Right cardiac atrium (tissue), 5 donors: ENCODE measurements around the gene CFAP74. TPM values are rescaled to one million over a fixed set of nuclear protein-coding genes. Genes with fewer than 3 reads are reported as not detected.

Experiments used
- ATAC-seq, 2 donors: fragments of 200-7000 bp; cut with Tn5 transposase; one replicate each; pipeline versions ENCODE4 v1.8.0 to v1.9.1; 2020; ENCODE audit warnings: moderate library complexity in 2 of 2, mild to moderate bottlenecking in 1 of 2
- DNase-seq, 3 donors: peaks; one replicate each; pipeline ENCODE4 v3.0.0-alpha.2; 2020
- H3K27ac ChIP-seq: one replicate; pipeline ENCODE4 v1.5.1; 2013; ENCODE audit warnings: mild to moderate bottlenecking, low read length, control low read depth, moderate library complexity
- H3K27me3 ChIP-seq: one replicate; pipeline ENCODE4 v1.6.1; 2013; ENCODE audit not compliant: control insufficient read depth, insufficient read depth
- H3K4me1 ChIP-seq: one replicate; pipeline ENCODE4 v1.6.1; 2013; ENCODE audit warnings: low read length; ENCODE audit not compliant: control insufficient read depth, insufficient read depth
- H3K4me3 ChIP-seq: one replicate; pipeline ENCODE4 v1.5.1; 2013; ENCODE audit warnings: low read length, control low read depth
- H3K9me3 ChIP-seq: one replicate; pipeline ENCODE4 v1.6.1; 2013; ENCODE audit warnings: low read length; ENCODE audit not compliant: control insufficient read depth
- WGBS: extraction: QIAGEN DNeasy Blood & Tissue Kit; methylation state at CpG from one replicate; pipeline ENCODE4 v1.1.7; 2013; 5-methylcytosine and 5-hydroxymethylcytosine counted together
- intact Hi-C, 4 donors: fragments of 100-400 bp; cut with DNase I; formaldehyde crosslinking; loops; one replicate each; pipeline versions ENCODE4 v1.11.0 to v1.14.0; 2022 to 2023
- polyA plus RNA-seq: library from polyadenylated mRNA; stranded (reverse); fragments of 200-250 nt; gene quantifications from one replicate; pipeline ENCODE4 v1.2.3, GENCODE V29; 2013
- total RNA-seq, 4 donors: library from RNA; stranded (reverse); fragmentation: NEBNext Ultra II Directional; extraction: Animal tissue kit (Norgen Biotek cat#: 25700); gene quantifications; one replicate each; pipeline ENCODE4 v1.2.1, GENCODE V29; 2021
- donor health status: healthy with polysubstance abuse.
- donor health status: DM: no; HTN: yes; CAD: no.
- donor health status: DM: no; HTN: no; CAD: no.
- donor health status: DM: no; HTN: yes; CAD: no; lungs with severe emphysema.
- donor health status: DM: yes; HTN: yes; CAD: no.

CFAP74 gene
- total and polyA plus RNA-seq, 5 donors = 0.11 TPM; not detected in 4

DNA sequence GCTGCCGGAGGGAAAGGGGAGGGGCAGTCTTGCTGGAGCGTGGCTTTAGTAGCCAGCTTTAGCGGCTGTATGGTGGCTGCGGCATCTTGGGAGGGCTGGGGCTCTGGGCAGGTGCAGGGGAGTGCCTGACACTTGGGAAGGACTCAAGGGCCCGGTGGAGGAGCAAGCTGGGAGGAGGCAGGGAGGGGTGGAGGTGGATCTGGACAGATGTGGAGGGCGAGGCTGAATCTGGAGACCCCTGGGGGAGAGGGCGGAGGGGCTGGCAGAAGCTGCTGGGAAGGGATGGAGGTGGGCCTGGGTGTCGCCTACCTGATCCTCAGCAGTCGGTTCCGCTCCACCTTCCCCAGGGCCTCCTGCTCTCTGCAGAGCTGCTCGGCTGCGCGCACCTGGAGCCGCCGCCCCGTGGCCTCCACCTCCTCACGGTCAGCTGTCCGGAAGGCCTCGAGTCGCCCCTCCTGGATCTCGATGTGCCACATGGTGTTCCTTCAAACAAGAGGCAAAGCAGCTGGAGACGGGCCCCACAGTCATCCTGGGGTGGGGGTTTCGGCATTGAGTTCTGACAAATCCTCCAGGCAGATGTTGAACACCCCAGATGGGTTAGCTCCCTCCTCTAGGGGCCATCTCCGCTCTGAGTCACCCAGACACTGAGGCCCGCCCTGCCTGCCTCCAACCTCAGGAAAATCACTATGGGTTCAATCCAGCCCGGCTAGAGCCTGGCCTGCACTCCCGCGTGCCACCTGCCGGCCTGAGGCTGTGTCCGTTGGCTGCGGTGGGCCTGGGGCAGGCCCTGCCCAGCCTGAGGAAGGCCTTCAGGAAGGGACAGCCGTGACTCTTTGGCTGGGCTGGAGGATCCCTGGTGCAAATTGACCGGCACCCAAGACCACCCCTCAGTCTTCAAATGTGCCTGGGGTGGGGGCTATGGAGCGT lies 29.6 kb downstream of the CFAP74 start:
- no peak overlapping the region for H3K27ac ChIP-seq
- H3K4me3 ChIP-seq = no peak overlapping the region
- no peak for ATAC-seq
- no peaks in the 10 kb centered on the region for H3K9me3 ChIP-seq
- intact Hi-C loops = no loop called here
- DNase-seq = peak in 1 of 3 donors; percentile 31
- H3K27me3 ChIP-seq = no peaks in the 10 kb centered on the region
- WGBS = 87% methylated on average over 34 of the region's 34 CpGs
- H3K4me1 ChIP-seq = no peaks in the 10 kb centered on the region

DNA sequence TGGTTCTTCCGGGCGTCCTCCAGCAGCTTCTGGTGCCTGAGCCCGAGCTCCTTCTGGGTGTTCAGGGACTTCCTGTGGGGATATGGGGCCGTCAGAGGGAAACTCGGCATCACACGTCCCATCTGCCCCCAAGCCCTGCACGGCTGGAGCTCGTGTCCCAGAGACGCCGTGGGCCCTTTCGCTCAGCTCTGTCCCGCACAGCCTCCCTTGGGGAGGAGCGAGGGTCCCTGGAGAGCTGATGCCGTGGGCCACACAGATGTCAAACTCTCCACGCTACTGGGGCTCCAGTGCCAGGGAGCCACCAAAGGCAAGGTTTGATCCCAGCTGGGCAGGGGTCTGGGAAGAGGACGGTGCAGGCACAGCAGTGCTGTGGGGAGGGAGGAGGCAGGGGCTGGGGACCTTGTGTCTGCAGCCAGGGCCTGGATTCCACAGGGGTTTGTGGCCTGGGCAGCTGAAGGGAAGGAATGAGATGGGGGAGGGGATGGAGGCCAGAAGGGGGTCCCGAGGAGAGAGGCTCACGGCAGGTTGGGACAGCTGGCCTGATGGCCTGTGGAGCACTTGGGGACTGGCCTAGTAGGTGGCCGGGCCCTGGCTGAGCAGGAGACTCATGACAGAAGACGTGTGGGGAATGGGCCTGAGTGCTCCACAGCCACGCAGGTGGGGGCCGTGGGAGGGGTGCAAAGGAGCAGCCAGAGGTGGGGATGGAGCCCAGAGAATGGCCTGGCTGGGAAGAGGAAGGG lies 30.4 kb downstream of the CFAP74 start:
- DNase-seq = peak in 2 of 3 donors; percentile 28 to 33
- no peaks in the 10 kb centered on the region for H3K27me3 ChIP-seq
- WGBS = 74% methylated on average over 22 of the region's 22 CpGs

DNA sequence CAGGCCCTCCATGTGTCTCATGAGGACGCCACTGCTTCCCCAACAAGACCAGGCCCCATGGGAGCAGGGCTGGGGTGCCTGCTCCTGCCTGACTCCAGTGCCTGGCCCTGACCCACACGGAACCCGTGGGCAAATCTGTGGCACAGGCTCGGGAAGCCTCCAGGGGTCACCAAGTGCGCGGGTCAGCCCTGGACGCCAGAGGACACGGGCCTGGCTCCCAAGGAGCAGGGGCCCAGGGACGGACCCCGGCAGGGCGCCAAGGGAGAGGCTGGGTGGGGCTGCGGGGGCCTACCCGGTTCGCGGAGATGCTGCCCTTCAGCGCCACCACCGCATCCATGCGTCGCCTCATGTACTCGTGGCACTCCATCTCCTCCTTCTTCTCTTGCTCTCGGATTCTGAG lies 31.9 kb downstream of the CFAP74 start:
- Histone ChIP-seq H3K27me3 (no peaks in the 10 kb centered on the region), H3K9me3 (no peaks in the 10 kb centered on the region), H3K4me3 (no peak overlapping the region), H3K4me1 (no peaks in the 10 kb centered on the region), H3K27ac (no peak overlapping the region)
- DNase-seq (peak in 1 of 3 donors; percentile 32), ATAC-seq (no peak)
- intact Hi-C loops = no loop called here
- WGBS = 93% methylated on average over 21 of the region's 21 CpGs

More for the DNA sequence above, 30.4 kb downstream of the CFAP74 start:
- ATAC-seq = no peak
- H3K4me3 ChIP-seq = no peak overlapping the region
- no peaks in the 10 kb centered on the region for H3K4me1 ChIP-seq
- H3K9me3 ChIP-seq = no peaks in the 10 kb centered on the region
- no peak overlapping the region for H3K27ac ChIP-seq
- intact Hi-C loops = no loop called here

DNA sequence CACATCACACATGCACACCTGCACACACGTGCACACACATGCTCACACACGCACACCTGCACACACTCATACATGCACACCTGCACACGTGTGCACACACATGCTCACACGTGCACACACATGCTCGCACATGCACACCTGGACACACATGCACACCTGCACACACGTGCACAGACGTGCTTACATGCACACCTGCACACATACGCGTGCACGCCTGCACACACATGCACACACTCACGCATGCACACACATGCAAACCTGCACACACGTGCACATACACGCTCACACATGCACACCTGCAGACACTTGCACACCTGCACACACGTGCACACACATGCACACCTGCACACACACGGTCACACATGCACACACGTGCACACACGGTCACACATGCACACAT lies 32.6 kb downstream of the CFAP74 start:
- no peaks in the 10 kb centered on the region for H3K27me3 ChIP-seq
- no peak overlapping the region for H3K4me3 ChIP-seq
- WGBS = 91% methylated on average over 17 of the region's 17 CpGs
- H3K4me1 ChIP-seq = no peaks in the 10 kb centered on the region
- intact Hi-C loops = no loop called here
- no peaks in the 10 kb centered on the region for H3K9me3 ChIP-seq
- ATAC-seq (no peak), DNase-seq (peak in 2 of 3 donors; percentile 24 to 38)
- H3K27ac ChIP-seq = no peak overlapping the region

DNA sequence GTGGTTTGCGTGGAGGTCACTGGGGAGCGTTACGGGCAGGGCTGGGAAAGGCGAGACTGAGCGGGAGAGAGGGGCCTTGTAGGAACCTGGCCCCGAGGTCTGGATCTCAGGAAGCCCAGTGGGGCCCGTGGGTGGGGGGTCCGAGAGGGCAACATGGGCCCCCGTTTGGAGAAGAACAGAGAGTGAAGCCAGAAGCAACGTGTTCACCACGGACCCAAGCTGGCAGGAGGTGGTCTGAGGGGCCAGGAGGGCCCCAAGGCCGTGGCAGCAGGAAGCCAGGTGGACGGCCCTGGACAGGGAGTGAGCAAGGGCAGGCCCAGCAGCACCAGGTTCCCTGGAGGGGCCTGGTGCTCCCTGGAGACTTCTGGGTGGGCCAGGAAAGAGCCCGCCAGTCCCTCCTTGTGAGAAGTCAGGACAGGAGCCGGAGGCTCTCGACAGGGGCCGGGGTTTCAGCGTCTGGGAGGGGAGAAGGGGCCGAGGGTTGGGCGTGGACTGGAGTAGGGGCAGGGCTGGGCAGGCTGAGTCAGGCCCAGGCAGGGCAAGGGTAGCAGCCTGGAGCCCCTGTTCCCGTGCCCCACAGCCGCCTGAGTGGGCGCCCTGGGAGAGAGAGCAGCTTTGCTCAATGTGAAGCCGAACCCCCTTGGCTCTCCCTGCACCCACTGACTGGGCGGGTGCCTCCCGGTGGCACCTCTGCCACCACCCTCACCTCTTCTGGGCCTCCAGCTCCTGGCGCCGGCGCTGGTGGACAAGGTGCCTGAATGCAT lies 33.5 kb downstream of the CFAP74 start:
- no peaks in the 10 kb centered on the region for H3K4me1 ChIP-seq
- no peak overlapping the region for H3K4me3 ChIP-seq
- H3K27me3 ChIP-seq = no peaks in the 10 kb centered on the region
- WGBS = 83% methylated on average over 29 of the region's 29 CpGs
- DNase-seq (peak in 2 of 3 donors; percentile 32 to 37), ATAC-seq (no peak)
- H3K9me3 ChIP-seq = no peaks in the 10 kb centered on the region
- no peak overlapping the region for H3K27ac ChIP-seq
- intact Hi-C loops = no loop called here

DNA sequence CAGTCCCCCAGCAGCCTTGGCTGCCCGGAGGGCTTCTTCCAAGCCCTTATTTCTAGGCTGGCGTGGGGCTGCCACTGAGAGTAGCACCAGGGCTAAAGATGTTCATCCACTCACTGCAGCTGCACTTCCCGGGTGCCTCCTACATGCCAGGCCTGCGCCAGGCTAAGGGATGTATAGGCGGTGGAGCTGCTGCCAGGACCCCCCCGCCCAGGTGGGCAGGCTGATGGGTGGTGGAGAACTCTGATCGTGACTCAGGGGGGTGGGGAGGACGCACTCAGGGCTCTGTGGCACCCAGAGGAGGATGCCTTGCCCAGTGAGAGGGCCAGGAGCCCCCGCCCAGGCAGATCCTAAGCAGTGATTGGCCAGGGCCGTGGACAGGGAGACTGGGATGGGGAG lies 34.1 kb downstream of the CFAP74 start:
- intact Hi-C loops = no loop called here
- Histone ChIP-seq H3K4me3 (no peak overlapping the region), H3K4me1 (no peaks in the 10 kb centered on the region), H3K27ac (no peak overlapping the region), H3K9me3 (no peaks in the 10 kb centered on the region), H3K27me3 (no peaks in the 10 kb centered on the region)
- WGBS = 75% methylated on average over 10 of the region's 10 CpGs
- DNase-seq (peak in 2 of 3 donors; percentile 34 to 40), ATAC-seq (no peak)

DNA sequence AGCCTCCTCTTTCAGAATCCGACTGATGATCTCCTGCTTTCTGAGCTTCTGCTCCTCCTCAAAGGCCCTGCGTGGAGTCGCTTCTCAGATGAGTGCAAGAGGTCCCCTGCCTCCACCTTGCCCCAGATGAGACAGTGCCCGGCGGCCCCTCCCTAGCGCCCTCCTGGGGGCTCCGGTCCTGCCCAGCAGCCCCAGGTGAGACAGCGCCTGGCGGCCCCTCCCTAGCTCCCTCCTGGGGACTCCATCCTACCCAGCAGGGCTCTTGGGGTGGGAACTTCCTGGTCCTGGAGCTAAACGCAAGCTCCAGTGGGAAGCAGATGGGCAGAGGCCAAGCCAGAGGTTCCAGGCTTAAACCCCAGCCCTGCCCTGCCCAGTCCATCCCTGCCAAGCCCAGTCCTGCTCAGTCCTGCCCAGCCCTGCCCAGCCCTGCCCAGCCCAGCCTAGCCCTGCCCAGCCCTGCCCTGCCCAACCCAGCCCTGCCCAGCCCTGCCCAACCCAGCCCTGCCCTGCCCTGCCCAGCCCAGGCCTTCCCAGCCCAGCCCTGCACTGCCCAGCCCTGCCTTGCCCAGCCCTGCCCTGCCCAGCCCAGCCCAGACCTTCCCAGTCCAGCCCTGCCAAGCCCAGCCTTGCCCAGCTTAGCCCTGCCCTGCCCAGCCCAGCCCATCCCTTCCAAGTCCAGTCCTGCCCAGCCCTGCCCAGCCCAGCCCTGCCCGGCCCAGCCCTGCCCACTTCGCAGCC lies 34.6 kb downstream of the CFAP74 start:
- Histone ChIP-seq H3K27me3 (no peaks in the 10 kb centered on the region), H3K9me3 (no peaks in the 10 kb centered on the region), H3K4me3 (no peak overlapping the region), H3K4me1 (no peaks in the 10 kb centered on the region), H3K27ac (no peak overlapping the region)
- peak in 1 of 3 donors; percentile 39 for DNase-seq
- ATAC-seq = peak in 1 of 2 donors; percentile 17
- intact Hi-C loops = no loop called here
- WGBS = 72% methylated on average over 12 of the region's 12 CpGs

DNA sequence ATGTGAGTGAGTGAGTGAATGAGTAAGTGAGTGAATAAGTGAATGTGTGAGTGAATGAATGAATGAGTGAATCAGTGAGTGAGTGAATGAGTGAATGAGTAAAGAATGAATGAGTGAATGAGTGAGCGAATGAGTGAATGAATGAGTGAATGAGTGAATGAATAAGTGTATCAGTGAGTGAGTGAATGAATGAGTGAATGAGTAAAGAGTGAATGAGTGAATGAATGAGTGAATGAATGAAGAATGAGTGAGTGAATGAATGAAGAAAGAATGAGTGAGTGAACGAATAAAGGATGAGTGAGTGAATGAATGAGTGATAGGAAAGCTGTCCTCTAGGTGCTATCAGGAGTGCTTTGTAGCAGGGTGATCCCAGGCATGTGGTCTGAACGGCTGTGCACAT lies 35.7 kb downstream of the CFAP74 start:
- intact Hi-C loops = no loop called here
- WGBS = 79% methylated on average over 3 of the region's 3 CpGs
- Histone ChIP-seq H3K4me1 (no peaks in the 10 kb centered on the region), H3K9me3 (no peaks in the 10 kb centered on the region), H3K27ac (no peak overlapping the region), H3K27me3 (no peaks in the 10 kb centered on the region), H3K4me3 (no peak overlapping the region)
- no peak for DNase-seq
- no peak for ATAC-seq

DNA sequence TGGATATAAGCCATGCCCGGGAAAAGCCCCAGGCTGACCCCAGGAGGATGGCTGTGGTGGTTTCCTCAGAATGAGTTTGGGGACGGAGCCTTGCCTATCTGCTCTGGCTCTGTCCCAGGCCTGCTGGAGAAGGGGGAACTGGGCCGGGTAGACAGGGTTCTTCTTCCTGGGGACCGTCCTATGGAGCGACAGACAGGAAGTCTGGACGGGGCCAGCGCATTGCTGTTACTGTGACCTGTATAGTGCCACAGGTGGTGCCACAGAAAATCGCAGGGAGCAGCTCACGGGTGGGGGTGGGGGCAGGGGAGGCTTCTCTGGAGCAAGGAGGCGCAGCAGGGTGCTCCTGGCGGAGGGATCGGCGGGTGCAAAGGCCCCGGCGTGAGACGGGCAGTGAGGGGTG lies 36.4 kb downstream of the CFAP74 start:
- DNase-seq = peak in 1 of 3 donors; percentile 51
- no peaks in the 10 kb centered on the region for H3K9me3 ChIP-seq

DNA sequence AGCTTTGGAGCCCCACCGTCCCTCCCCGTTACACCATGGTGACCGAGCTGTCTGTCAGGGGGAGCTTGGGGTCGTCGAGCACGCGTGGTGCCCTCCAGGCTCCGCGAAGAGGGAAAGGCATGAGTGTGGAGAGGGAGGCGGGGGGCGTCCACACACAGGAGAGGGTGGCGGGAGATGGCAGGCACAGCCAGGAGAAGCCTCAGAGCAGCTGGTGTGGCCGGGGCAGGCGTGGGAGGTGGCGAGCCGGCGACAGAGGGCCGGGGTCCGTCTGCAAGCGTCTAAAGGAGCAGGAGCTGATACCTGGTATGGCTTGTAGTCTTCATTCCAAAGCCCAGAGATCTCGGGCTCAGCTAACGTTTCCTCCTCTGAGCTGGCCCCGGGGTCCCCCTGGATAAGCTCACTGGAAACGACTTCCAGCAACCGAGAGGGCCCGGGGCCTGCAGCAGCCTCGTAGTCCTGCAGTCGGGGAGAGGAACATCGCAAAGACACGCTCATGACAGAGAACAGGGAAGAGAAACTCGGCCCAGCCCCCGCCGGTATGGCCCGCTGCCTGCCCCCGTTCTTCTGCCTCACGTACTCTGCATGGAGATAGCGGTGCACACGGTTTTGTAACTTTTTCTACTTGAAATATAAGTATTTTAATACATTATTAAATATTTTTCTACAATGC lies 37.4 kb downstream of the CFAP74 start:
- ATAC-seq (no peak), DNase-seq (peak in 1 of 3 donors; percentile 36)
- intact Hi-C loops = no loop called here
- Histone ChIP-seq H3K27ac (no peak overlapping the region), H3K9me3 (no peaks in the 10 kb centered on the region), H3K4me1 (no peaks in the 10 kb centered on the region), H3K27me3 (no peaks in the 10 kb centered on the region), H3K4me3 (no peak overlapping the region)
- WGBS = 53% methylated on average over 38 of the region's 38 CpGs

More for the DNA sequence above, 36.4 kb downstream of the CFAP74 start:
- intact Hi-C loops = no loop called here
- no peak overlapping the region for H3K27ac ChIP-seq
- H3K4me3 ChIP-seq = no peak overlapping the region
- H3K4me1 ChIP-seq = no peaks in the 10 kb centered on the region
- WGBS = 75% methylated on average over 16 of the region's 16 CpGs
- H3K27me3 ChIP-seq = no peaks in the 10 kb centered on the region
- no peak for ATAC-seq
